Stimulated activated CD8-positive, alpha-beta memory T cell treated with anti-CD3 and anti-CD28 coated beads, Interleukin-4, amount 100 ng/mL, for 48 hours (primary cell): ENCODE data around the gene FAM53B.
"Not testable (repeated sequence)": the region's sequence is repeated elsewhere in the genome, so short reads cannot be mapped to it uniquely, and the experiment has no call there.

Experiments
- DNase-seq: peaks from one replicate; pipeline ENCODE4 v3.0.0-alpha.2; 2020

The FAM53B gene

GRCh38 chr10:124592736-124593430 is 151.3 kb downstream of the FAM53B start:
- no peak for DNase-seq

- no peak for DNase-seq
Measured at GRCh38 chr10:124592101-124592500, 152.1 kb downstream of the FAM53B start.

DNA sequence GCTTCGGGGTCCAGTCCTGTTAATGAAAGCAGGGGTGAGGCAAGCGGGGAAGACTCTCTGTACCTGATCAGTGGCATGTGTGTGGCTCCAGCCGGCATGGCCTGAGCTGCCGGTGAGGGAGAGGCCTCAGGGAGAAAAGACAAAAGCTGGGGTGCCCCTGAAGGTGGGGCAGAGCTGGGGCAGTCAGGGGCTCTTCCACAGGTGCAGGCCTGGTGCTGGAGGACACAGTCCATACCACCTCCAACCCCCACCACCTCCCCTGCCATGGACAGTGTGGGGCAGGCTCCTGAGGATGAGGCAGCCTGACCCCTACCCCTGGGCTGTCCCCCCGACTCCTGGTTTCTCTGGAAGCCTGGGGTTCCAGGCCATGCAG is 153.1 kb downstream of the FAM53B start:
- DNase-seq = no peak

- no peak for DNase-seq
Measured at GRCh38 chr10:124590216-124591122, 153.7 kb downstream of the FAM53B start.

- no peak for DNase-seq
Measured at GRCh38 chr10:124589491-124590041, 154.6 kb downstream of the FAM53B start.

- no peak for DNase-seq
Measured at GRCh38 chr10:124588736-124589490, 155.3 kb downstream of the FAM53B start.

DNA sequence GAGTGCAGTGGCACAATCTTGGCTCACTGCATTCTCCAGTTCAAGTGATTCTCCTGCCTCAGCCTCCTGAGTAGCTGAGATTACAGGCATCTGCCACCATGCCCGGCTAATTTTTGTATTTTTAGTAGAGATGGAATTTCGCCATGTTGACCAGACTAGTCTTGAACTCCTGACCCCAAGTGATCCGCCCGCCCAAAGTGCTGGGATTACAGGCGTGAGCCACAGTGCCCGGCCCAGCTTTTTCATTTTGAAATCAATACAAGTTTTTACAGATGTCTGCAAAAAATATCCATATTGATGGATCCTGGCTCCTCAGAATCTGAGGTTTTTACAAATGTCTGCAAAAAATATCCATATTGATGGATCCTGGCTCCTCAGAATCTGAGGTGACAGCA is 155.8 kb downstream of the FAM53B start:
- DNase-seq = not testable (repeated sequence)

- DNase-seq = no peak
Measured at GRCh38 chr10:124587811-124588211, 156.4 kb downstream of the FAM53B start.

- no peak for DNase-seq
Measured at GRCh38 chr10:124586142-124586541, 158.0 kb downstream of the FAM53B start.

GRCh38 chr10:124579011-124579399 is 165.2 kb downstream of the FAM53B start:
- DNase-seq = no peak

GRCh38 chr10:124578231-124579010 is 165.8 kb downstream of the FAM53B start:
- DNase-seq = no peak

GRCh38 chr10:124577651-124578050 is 166.5 kb downstream of the FAM53B start:
- no peak for DNase-seq

GRCh38 chr10:124576526-124577420 is 167.4 kb downstream of the FAM53B start:
- no peak for DNase-seq

DNA sequence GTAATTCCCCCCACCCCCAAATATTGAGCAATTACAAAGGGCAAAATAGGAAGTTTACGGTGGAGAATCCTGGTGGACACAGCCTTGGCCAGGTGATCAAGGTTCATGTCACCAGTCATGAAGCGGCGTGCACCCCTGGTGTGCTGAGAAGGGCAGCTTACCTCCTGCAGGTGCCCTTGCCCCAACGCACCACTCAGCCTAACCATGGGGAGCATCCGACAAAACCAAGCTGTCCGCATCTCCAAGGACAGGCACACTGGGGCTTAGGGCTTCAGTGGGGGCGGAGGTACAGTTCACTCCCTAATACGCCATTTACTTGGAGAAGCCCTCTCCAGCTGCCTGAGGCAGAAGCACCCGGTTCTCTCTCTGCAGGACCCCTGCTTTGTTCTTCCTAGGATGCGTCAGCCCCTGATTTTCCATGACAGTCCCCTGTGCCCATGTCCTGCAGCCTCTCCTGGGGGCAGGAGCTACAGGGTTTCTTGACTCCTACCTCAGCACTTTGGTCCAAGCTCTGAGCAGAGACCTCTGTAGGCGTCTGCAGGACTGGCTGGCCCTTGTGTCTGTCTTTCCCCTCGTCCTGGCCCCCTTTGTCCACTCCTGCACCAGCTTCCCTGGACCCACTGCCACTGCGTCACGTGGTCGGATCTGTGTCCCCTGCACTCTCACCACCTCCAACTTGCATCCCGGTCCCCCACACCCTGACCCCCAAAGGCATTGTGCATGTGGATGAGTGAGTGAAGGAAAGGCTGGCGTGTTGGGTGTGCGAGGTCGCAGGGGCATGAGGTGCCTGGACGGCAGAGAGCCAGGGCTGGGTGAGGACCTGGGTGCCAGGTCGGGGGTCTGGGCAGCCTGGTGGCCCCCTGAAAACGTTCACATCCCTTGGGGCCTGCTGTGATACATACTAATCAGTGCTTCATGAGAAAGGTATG is 168.8 kb downstream of the FAM53B start:
- no peak for DNase-seq

DNA sequence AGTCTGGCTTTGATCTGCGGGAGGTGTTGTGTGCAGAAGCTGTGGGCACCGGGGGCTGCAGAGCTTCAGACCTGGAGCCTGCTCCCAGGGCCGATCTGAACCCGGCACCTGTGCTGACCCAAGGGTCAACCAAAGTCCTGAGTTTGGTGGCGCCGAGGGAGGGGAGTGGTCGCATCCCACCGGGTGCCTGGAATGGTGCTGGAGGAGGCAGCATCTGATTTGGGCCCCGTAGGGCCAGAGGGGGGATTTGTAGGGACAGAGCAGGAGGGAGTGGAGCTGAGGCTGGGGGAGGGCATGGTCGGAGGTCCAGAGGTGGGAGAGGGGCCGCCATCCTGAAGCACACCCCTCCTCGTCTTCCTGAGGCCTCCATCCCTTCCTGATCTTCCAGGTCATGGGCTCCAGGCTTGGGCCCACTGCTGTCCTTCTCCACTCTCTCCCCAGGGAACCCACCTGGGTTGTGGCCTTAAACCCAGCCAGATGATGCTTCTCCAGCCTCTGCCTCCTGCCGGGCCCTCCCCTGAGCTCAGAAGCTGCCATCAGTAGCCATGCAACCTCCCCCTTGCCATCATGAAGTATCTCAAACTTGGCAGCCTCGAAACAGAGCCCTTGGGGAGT is 169.6 kb downstream of the FAM53B start:
- DNase-seq = no peak

DNA sequence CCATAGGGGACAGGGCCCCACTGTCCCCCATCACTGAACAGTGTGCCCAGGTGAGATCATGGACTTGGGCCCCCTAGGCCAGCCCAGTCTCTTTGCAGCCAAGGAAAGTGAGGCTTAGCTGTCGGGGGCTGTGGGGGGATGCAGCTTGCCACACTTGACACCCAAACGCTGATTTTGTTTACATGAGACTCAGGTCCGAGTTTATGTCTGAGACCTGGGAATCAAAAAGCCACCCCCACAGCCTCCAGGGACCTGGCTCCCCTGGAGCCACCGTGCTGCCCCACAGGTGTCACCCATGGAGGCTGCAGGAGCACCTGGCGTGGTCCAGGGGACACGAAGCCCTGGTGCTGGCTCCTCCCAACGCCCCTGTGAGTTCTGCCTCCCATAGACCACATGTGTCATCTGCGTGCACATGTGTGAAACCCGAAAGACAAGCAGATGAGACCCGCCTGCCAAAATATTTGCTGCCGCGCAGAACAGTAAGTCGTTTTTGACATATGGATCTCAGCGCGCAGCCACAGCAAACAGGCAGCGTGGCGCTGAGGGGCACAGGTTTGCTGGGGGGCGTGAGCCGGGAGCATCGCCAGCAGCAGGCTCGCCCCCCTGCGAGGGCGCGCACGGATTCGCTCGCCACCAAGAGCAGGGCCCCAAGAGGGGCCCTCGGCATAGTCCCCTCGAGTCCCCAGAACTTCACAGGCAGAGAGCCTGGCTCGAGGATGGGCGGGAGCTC is 170.3 kb downstream of the FAM53B start:
- DNase-seq = no peak

GRCh38 chr10:124572751-124573150 is 171.4 kb downstream of the FAM53B start:
- DNase-seq = no peak

- no peak for DNase-seq
Measured at GRCh38 chr10:124570646-124571045, 173.5 kb downstream of the FAM53B start.
